Right atrium auricular region (tissue), 2 donors: ENCODE measurements around the gene RGMA. TPM values are rescaled to one million over a fixed set of nuclear protein-coding genes. Genes with fewer than 3 reads are reported as not detected.

ENCODE experiments used
- DNase-seq: peaks from one replicate; pipeline ENCODE4 v3.0.0-alpha.2; 2019; ENCODE audit warnings: low spot score
- H3K27ac ChIP-seq, 2 donors: fragments of 200-600 bp; sonication (generic); 1 replicate in 1 of 2; 2 replicates in 1 of 2; pipeline ENCODE4 v1.5.1; 2016 to 2019
- H3K27me3 ChIP-seq, 2 donors: fragments of 200-600 bp; sonication (generic); one replicate each; pipeline versions ENCODE4 v1.5.1 to v1.6.0; 2017 to 2019
- H3K36me3 ChIP-seq: fragments of 200-600 bp; sonication (generic); one replicate; pipeline ENCODE4 v1.5.1; 2016
- H3K4me1 ChIP-seq, 2 donors: fragments of 200-600 bp; sonication (generic); one replicate each; pipeline versions ENCODE4 v1.5.1 to v1.6.0; 2017 to 2019
- H3K4me3 ChIP-seq, 2 donors: fragments of 200-600 bp; sonication (generic); 1 replicate in 1 of 2; 2 replicates in 1 of 2; pipeline ENCODE4 v1.5.1; 2017 to 2019; ENCODE audit warnings: mild to moderate bottlenecking in 1 of 2, moderate library complexity in 1 of 2
- H3K9me3 ChIP-seq, 2 donors: fragments of 200-600 bp; sonication (generic); one replicate each; pipeline ENCODE4 v1.5.1; 2019
- total RNA-seq, 2 donors: library from RNA; depleted of rRNA; stranded (reverse); fragments of >200 nt; gene quantifications; one replicate each; pipeline ENCODE4 v1.1.0, GENCODE V29; 2016
- TF ChIP-seq, protein P1 (sequence below), 2 donors: fragments of 200-600 bp; sonication (generic); IDR thresholded peaks; one replicate each; pipeline ENCODE4 v1.5.1; 2019; ENCODE audit warnings: antibody characterized with exemption in 2 of 2

The RGMA gene
- total RNA-seq, 2 donors from 2014 or later: 7.2 to 9.9 TPM

DNA sequence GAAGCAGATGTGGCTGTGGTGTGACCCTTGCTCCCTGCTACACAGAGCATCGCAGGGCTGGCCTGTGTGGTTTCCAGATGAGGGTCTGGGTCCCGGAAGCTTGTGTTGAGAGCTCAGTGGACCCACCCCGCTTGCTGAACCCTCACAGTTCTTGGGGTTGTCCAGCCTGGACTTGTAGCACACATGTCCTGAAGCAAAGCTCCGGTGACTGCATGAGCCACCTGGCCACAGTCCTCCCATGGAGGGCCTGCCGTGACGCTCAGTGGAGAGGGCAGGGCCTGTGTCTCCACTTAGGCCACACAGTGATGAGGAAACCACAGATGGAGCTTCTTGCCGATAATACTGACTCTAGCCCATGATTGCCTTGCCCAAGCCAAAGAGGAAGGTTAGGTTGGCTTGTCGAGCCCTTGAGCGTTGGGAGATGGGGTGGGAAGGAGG is 62.6 kb downstream of the RGMA start:
- Histone ChIP-seq H3K9me3 (no peaks in the 10 kb centered on the region), H3K4me1 (peaks cover 0 to 64% of the 10 kb centered on the region in 2 donors), H3K4me3 (no peak overlapping the region), H3K36me3 (peaks cover 50% of the 10 kb centered on the region), H3K27me3 (no peaks in the 10 kb centered on the region), H3K27ac (peak overlapping the region in 1 of 2 donors; percentile 91)
- TF ChIP-seq, protein P1, sequence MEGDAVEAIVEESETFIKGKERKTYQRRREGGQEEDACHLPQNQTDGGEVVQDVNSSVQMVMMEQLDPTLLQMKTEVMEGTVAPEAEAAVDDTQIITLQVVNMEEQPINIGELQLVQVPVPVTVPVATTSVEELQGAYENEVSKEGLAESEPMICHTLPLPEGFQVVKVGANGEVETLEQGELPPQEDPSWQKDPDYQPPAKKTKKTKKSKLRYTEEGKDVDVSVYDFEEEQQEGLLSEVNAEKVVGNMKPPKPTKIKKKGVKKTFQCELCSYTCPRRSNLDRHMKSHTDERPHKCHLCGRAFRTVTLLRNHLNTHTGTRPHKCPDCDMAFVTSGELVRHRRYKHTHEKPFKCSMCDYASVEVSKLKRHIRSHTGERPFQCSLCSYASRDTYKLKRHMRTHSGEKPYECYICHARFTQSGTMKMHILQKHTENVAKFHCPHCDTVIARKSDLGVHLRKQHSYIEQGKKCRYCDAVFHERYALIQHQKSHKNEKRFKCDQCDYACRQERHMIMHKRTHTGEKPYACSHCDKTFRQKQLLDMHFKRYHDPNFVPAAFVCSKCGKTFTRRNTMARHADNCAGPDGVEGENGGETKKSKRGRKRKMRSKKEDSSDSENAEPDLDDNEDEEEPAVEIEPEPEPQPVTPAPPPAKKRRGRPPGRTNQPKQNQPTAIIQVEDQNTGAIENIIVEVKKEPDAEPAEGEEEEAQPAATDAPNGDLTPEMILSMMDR (IDR thresholded peaks at IDR 0.05): no peak
- DNase-seq: peak; percentile 58

DNA sequence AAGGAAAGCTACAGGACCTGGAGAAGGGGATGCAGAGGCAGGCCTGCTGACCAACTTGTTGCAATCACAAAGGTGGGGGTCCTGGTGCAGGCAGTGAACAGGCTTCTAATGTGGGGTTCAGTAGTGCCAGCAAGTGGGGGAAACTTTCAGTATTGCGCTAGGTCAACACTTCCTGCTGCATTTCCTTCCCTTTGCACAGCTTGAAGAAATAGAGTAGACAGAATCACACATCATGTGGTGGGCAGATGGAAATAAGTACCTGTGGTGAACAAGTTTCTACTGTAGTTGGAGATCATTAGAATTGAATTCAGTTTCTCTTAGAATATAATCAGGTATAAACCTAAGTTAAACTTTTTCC is 63.4 kb downstream of the RGMA start:
- H3K36me3 ChIP-seq: peaks cover 58% of the 10 kb centered on the region
- no peak overlapping the region for H3K27ac ChIP-seq
- no peak overlapping the region for H3K4me3 ChIP-seq
- no peaks in the 10 kb centered on the region for H3K9me3 ChIP-seq
- no peak for DNase-seq
- TF ChIP-seq, protein P1 (IDR thresholded peaks at IDR 0.05): no peak
- no peaks in the 10 kb centered on the region for H3K27me3 ChIP-seq
- H3K4me1 ChIP-seq: peaks cover 0 to 59% of the 10 kb centered on the region in 2 donors

DNA sequence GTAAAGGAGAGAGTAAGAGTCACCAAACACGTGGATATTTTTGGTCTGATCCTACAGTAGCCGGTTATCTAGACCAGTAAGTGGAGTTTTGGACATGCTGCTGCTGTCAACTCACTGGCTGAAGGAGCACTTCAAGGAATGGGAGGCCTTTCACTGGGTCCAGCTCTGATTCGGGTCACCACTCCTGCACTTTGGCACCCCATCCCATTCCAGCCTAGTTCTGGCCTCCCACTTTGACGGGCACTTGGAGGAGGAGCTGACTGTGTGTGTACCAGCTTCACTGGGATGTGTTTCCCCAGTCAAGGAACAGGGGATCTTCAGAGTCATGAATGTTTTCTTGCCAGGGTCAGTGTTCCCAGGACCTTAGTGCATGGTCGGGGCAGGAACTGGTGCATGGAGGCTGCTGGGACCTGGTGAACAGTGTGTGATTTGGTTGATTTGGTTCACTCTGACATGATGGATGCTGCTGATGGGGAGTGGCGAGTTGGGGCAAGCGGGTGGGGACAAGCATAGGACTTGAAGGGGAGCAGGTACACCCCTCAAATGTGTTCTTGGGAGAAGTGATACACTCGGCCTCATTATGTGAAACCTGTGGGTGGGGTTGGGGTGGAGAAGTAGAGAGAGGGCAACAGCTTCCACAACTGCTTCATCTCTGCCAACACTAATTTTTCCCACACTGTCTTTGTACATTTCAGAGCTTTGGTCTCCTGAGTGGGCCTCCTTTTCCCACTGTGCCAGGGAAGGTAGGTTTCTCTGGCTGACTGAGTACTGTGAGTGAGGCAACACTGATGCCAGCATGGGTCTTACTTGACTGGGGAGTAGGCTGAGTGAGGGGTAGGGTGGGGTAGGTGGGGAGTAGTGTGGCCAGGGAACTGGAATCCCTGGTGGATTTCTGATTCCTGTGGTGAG is 64.0 kb downstream of the RGMA start:
- Histone ChIP-seq H3K27me3 (no peaks in the 10 kb centered on the region), H3K4me1 (peaks cover 0 to 53% of the 10 kb centered on the region in 2 donors), H3K9me3 (no peaks in the 10 kb centered on the region), H3K36me3 (peaks cover 64% of the 10 kb centered on the region), H3K4me3 (no peak overlapping the region), H3K27ac (no peak overlapping the region)
- DNase-seq: no peak
- TF ChIP-seq, protein P1 (IDR thresholded peaks at IDR 0.05): no peak

DNA sequence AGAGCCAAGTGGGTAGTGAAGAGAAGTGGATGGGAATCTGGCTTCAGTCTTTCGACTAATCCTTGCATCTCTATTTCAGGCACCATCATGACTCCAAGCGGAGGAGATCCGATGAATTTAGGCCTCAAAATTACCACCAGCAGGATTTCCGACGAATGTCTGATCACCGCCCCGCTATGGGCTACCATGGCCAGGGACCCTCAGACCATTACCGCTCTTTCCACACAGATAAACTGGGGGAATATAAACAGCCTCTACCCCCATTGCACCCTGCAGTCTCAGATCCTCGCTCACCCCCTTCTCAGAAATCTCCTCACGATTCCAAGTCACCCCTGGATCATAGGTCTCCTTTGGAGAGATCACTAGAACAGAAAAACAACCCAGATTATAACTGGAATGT is 64.7 kb downstream of the RGMA start:
- no peak overlapping the region for H3K27ac ChIP-seq
- H3K27me3 ChIP-seq: no peaks in the 10 kb centered on the region
- H3K4me3 ChIP-seq: no peak overlapping the region
- H3K36me3 ChIP-seq: peaks cover 71% of the 10 kb centered on the region
- H3K9me3 ChIP-seq: no peaks in the 10 kb centered on the region
- TF ChIP-seq, protein P1 (IDR thresholded peaks at IDR 0.05): no peak
- DNase-seq: no peak
- H3K4me1 ChIP-seq: peaks cover 0 to 46% of the 10 kb centered on the region in 2 donors

DNA sequence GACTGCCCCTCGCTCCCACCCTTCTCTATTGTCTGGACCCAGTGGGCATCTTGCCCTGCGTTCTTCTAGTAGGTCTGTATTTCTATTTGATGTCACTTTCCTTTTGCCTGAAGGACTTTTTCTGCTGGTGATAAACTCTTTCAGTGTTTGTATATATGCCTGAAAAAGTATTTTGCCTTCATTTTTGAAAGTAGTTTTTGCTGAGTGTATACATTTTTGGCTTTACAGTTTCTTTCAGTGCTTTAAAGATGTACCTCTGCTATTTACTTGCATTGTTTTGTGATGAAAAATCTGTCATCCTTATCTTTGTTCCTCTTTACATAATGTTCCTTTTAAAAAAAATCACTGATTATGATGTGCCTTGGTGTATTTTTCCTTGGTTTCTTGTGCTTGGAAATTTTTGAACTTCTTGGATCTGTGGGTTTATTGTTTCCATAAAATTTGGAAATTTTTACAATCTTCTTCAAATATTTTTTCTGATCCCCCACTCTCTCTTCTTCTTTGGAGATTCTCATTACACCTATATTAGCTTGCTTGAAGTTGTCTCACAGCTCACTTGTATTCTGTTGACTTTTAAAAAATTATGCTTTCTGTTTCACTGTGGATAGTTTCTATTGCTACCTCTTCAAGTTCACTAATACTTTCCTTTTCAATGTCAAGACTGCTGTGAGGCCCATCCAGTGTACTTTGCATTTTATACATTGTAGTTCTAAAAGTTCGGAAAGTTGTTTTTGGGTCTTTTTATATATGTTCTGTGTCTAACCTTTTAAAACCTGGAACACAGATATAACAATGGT is 67.8 kb downstream of the RGMA start:
- TF ChIP-seq, protein P1 (IDR thresholded peaks at IDR 0.05): no peak
- no peak overlapping the region for H3K27ac ChIP-seq
- no peaks in the 10 kb centered on the region for H3K9me3 ChIP-seq
- peaks cover 86% of the 10 kb centered on the region for H3K36me3 ChIP-seq
- no peak overlapping the region for H3K4me3 ChIP-seq
- H3K4me1 ChIP-seq: peaks cover 0 to 15% of the 10 kb centered on the region in 2 donors
- DNase-seq: no peak
- no peaks in the 10 kb centered on the region for H3K27me3 ChIP-seq
